WI38 (cell line): ENCODE results near the gene SAC3D1.

Source experiments
- H3K4me3 ChIP-seq: 2 replicates; pipeline ENCODE4 v1.5.1; 2011; ENCODE audit warnings: low read depth, mild to moderate bottlenecking, control low read depth, low read length
- CTCF ChIP-seq: IDR thresholded peaks from 2 replicates; pipeline ENCODE4 v1.5.1; 2012; ENCODE audit warnings: low read depth, mild to moderate bottlenecking, control low read depth, low read length

The SAC3D1 gene

GRCh38 chr11:65026810-65027209 lies 14.2 kb upstream of the SAC3D1 start:
- no peak for TF ChIP-seq CTCF
- peak overlapping the region; percentile 71 for H3K4me3 ChIP-seq

- H3K4me3 ChIP-seq, result peak within 1 kb of the TSS; percentile 71
- TF ChIP-seq CTCF, result peak; percentile 40
Observed at GRCh38 chr11:65027213-65028067, 13.6 kb upstream of the SAC3D1 start, which contains the start of gene SNX15. Gene SNX15, plus strand, starts transcription at chr11:65027439. Its CDS starts 99 bp downstream, at chr11:65027538.

- TF ChIP-seq CTCF, result no peak
- no peak overlapping the region for H3K4me3 ChIP-seq
Observed at GRCh38 chr11:65032216-65032615, 8.8 kb upstream of the SAC3D1 start.

GRCh38 chr11:65034423-65034822 lies 6.6 kb upstream of the SAC3D1 start:
- no peak for TF ChIP-seq CTCF
- no peak overlapping the region for H3K4me3 ChIP-seq

- TF ChIP-seq CTCF, result no peak
- H3K4me3 ChIP-seq, result no peak overlapping the region
Observed at GRCh38 chr11:65035579-65035978, 5.4 kb upstream of the SAC3D1 start.

GRCh38 chr11:65036931-65037330 lies 4.1 kb upstream of the SAC3D1 start:
- no peak for TF ChIP-seq CTCF
- no peak overlapping the region for H3K4me3 ChIP-seq

GRCh38 chr11:65040520-65040846 lies 527 bp upstream of the SAC3D1 start:
- H3K4me3 ChIP-seq, result peak overlapping the region; percentile 74
- TF ChIP-seq CTCF, result no peak
